A549 (cell line): Measurements from ENCODE around the gene CDC42BPG. TPM values are rescaled to one million over a fixed set of nuclear protein-coding genes. Genes with fewer than 3 reads are reported as not detected.
A peak's percentile ranks its signal among the peaks of the same experiment; 100 is the strongest.

ENCODE experiments used
- ATAC-seq, 2 experiments: fragments of 200-7000 bp in 1 of 2; fragments of >200 bp in 1 of 2; cut with Nextera tagmentation in 1 of 2; cut with Tn5 transposase in 1 of 2; 3 replicates each; pipeline versions ENCODE4 v1.8.0 to v1.9.1; 2018 to 2020; ENCODE audit warnings: mild to moderate bottlenecking in 1 of 2, moderate library complexity in 1 of 2
- CTCF ChIA-PET: fragments of 300-600 bp; sonication (Branson Sonifier 250); formaldehyde crosslinking; extraction: SDS; loops from one replicate; lab custom pipeline; 2021; ENCODE audit warnings: antibody characterized with exemption, inconsistent platforms; lab: Yijun Ruan, JAX
- POLR2A ChIA-PET: fragments of 350-600 bp; formaldehyde crosslinking; extraction: SDS; loops from one replicate; lab custom pipeline; 2021; ENCODE audit warnings: antibody characterized with exemption, inconsistent platforms; lab: Yijun Ruan, JAX
- DNase-seq, 2 experiments: peaks; one replicate each; pipeline versions ENCODE4 v3.0.0 to v3.0.0-alpha.2; 2011 to 2016; ENCODE audit warnings: low read depth in 1 of 2, low spot score in 1 of 2
- FAIRE-seq: peaks from 2 replicates; lab custom pipeline; 2011; peaks lifted over from hg19 to GRCh38; lab: Jason Lieb, UNC
- H3K27ac ChIP-seq, 2 experiments: fragments of >200 bp; sonication (Bioruptor Twin); formaldehyde crosslinking; 3 replicates each; pipeline ENCODE4 v1.5.1; 2016 to 2017
- H3K4me1 ChIP-seq: fragments of >200 bp; sonication (Bioruptor Twin); formaldehyde crosslinking; 3 replicates; pipeline ENCODE4 v1.6.1; 2016
- H3K4me2 ChIP-seq: fragments of >200 bp; sonication (Bioruptor Twin); formaldehyde crosslinking; 3 replicates; pipeline ENCODE4 v1.6.1; 2016
- H3K4me3 ChIP-seq: fragments of >200 bp; sonication (Bioruptor Twin); formaldehyde crosslinking; 3 replicates; pipeline ENCODE4 v1.5.1; 2016
- H3K9me3 ChIP-seq: fragments of >200 bp; sonication (Bioruptor Twin); formaldehyde crosslinking; 3 replicates; pipeline ENCODE4 v1.6.1; 2016
- CHD2 ChIP-seq: fragments of 150-350 bp; IDR thresholded peaks from 2 replicates; pipeline ENCODE4 v1.6.1; 2014; ENCODE audit warnings: low read length; ENCODE audit not compliant: partially characterized antibody
- E2F6 ChIP-seq: IDR thresholded peaks from 2 replicates; pipeline ENCODE4 v1.6.1; 2012; ENCODE audit warnings: low read depth, borderline replicate concordance
- EP300 ChIP-seq, 2 experiments: fragments of >200 bp; sonication (Bioruptor Twin); formaldehyde crosslinking; IDR thresholded peaks; 2 replicates in 1 of 2; 3 replicates in 1 of 2; pipeline ENCODE4 v1.6.1; 2016 to 2017
- FOXS1 ChIP-seq: fragments of 250-450 bp; sonication (Bioruptor Pico); IDR thresholded peaks from 2 replicates; pipeline ENCODE4 v1.5.0; 2020; ENCODE audit warnings: mild to moderate bottlenecking, moderate library complexity
- HEYL ChIP-seq: fragments of 250-450 bp; sonication (Bioruptor Pico); IDR thresholded peaks from 2 replicates; pipeline ENCODE4 v1.8.0; 2021; ENCODE audit warnings: mild to moderate bottlenecking, moderate library complexity
- HOXA7 ChIP-seq: fragments of 250-450 bp; sonication (Bioruptor Pico); IDR thresholded peaks from 2 replicates; pipeline ENCODE4 v1.5.0; 2020; ENCODE audit warnings: mild to moderate bottlenecking, moderate library complexity
- HOXB5 ChIP-seq: fragments of 250-450 bp; sonication (Bioruptor Pico); IDR thresholded peaks from 2 replicates; pipeline ENCODE4 v1.5.0; 2020; ENCODE audit warnings: mild to moderate bottlenecking, moderate library complexity
- NFE2L2 ChIP-seq: fragments of 150-350 bp; conservative IDR thresholded peaks from 2 replicates; pipeline ENCODE4 v1.6.1; 2014; ENCODE audit warnings: low read length
- POLR2AphosphoS2 ChIP-seq: conservative IDR thresholded peaks from 2 replicates; pipeline ENCODE4 v1.6.1; 2012; ENCODE audit warnings: low read length, improper control_type of control experiment, inconsistent platforms
- RARB ChIP-seq: fragments of 250-450 bp; sonication (Bioruptor Pico); IDR thresholded peaks from 2 replicates; pipeline ENCODE4 v1.8.0; 2021; ENCODE audit warnings: mild to moderate bottlenecking, moderate library complexity
- RNF2 ChIP-seq: fragments of 200-600 bp; sonication (generic); IDR thresholded peaks from 2 replicates; pipeline ENCODE4 v1.6.1; 2016; ENCODE audit warnings: low read depth, mild to moderate bottlenecking, antibody characterized with exemption, moderate library complexity, borderline replicate concordance
- ZNF302 ChIP-seq: fragments of 250-450 bp; sonication (Bioruptor Pico); IDR thresholded peaks from 2 replicates; pipeline ENCODE4 v1.9.0; 2021; ENCODE audit warnings: inconsistent platforms, mild to moderate bottlenecking, moderate library complexity
- WGBS: methylation state at CpG from one replicate; pipeline ENCODE4 v1.1.6; 2017; ENCODE audit errors: missing lambda C conversion rate; 5-methylcytosine and 5-hydroxymethylcytosine counted together
- polyA plus RNA-seq, 4 experiments: library from polyadenylated mRNA; depleted of rRNA in 3 of 4; stranded (reverse); fragments of >200 nt; fragmentation: RNase III in 1 of 4; extraction: RNeasy Plus Mini Kit Qiagen cat#74134 plus additional on column Dnase treatment in 1 of 4; gene quantifications; 2 replicates in 3 of 4; 3 replicates in 1 of 4; pipeline ENCODE4 v1.2.3, GENCODE V29; 2011 to 2017
- TF ChIP-seq, protein P1 (sequence below): fragments of 150-350 bp; IDR thresholded peaks from 2 replicates; pipeline ENCODE4 v1.6.1; 2014; ENCODE audit warnings: low read depth, mild to moderate bottlenecking, low read length

The CDC42BPG gene
- polyA plus RNA-seq, 2 of the 4 experiments (the other 2 are of a cell fraction), result 0.35 to 1.0 TPM

GRCh38 chr11:64814712-64815187 lies 29.7 kb downstream of the CDC42BPG start:
- ATAC-seq (no peak), DNase-seq (no peak), FAIRE-seq (no peak)
- 57% methylated on average over 7 of the region's 7 CpGs for WGBS
- ChIA-PET POLR2A (no interaction called here), CTCF (interaction anchor here (0.8 to 1.2 kb wide), 4 partner anchors 10 to 101 kb away, joined by 3 to 4 read pairs (median 3); no protein-coding TSS in a partner anchor)
- Histone ChIP-seq H3K4me1 (peaks cover 3% of the 10 kb centered on the region; the same call in 1 of the 3 replicates), H3K9me3 (no peaks in the 10 kb centered on the region), H3K27ac (no peak overlapping the region), H3K4me3 (no peak overlapping the region), H3K4me2 (no peak overlapping the region)
- TF ChIP-seq CHD2 (no peak), ZNF302 (CRISPR knock-in tag) (no peak), RNF2 (no peak), HEYL (CRISPR knock-in tag) (no peak), HOXB5 (CRISPR knock-in tag) (no peak)
- TF ChIP-seq, protein P1, sequence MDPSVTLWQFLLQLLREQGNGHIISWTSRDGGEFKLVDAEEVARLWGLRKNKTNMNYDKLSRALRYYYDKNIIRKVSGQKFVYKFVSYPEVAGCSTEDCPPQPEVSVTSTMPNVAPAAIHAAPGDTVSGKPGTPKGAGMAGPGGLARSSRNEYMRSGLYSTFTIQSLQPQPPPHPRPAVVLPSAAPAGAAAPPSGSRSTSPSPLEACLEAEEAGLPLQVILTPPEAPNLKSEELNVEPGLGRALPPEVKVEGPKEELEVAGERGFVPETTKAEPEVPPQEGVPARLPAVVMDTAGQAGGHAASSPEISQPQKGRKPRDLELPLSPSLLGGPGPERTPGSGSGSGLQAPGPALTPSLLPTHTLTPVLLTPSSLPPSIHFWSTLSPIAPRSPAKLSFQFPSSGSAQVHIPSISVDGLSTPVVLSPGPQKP, result no peak

- POLR2A ChIA-PET, result no interaction called here
- Histone ChIP-seq H3K4me3 (no peak overlapping the region), H3K4me1 (peaks cover 9% of the 10 kb centered on the region; the same call in 2 of the 3 replicates), H3K9me3 (no peaks in the 10 kb centered on the region), H3K4me2 (no peak overlapping the region), H3K27ac (no peak overlapping the region)
- TF ChIP-seq FOXS1 (CRISPR knock-in tag), result no peak
- TF ChIP-seq NFE2L2, result no peak
- no peak for TF ChIP-seq ZNF302 (CRISPR knock-in tag)
- no peak for TF ChIP-seq HOXA7 (CRISPR knock-in tag)
- TF ChIP-seq POLR2AphosphoS2, result no peak
- TF ChIP-seq EP300 (IDR thresholded peaks at IDR 0.05), result no peak
- TF ChIP-seq RARB (CRISPR knock-in tag), result no peak
- TF ChIP-seq, protein P1, result no peak
- DNase-seq (no peak), ATAC-seq (no peak), FAIRE-seq (no peak)
- 76% methylated on average over 5 of the region's 5 CpGs for WGBS
- CTCF ChIA-PET, result interaction anchor here (0.6 to 1.5 kb wide), 4 partner anchors 11 to 1089 kb away, joined by 3 to 5 read pairs (median 4); no protein-coding TSS in a partner anchor
These were observed 30.6 kb downstream of the CDC42BPG start for GRCh38 chr11:64813826-64814225.

- 27% methylated on average over 17 of the region's 17 CpGs for WGBS
- Histone ChIP-seq H3K27ac (peak overlapping the region; percentile 57 to 93), H3K4me1 (peaks cover 9% of the 10 kb centered on the region; the same call in 2 of the 3 replicates), H3K4me3 (peak overlapping the region; percentile 92), H3K9me3 (no peaks in the 10 kb centered on the region), H3K4me2 (peak overlapping the region; percentile 98)
- DNase-seq, result no peak
- no peak for FAIRE-seq
- 0 out of 2 replicates have a peak, but pooled peaks have one; percentile 25 for TF ChIP-seq E2F6
- no peak for TF ChIP-seq RNF2
- POLR2A ChIA-PET, result interaction anchor here (1.3 kb wide), 1 partner anchor 32 kb away, joined by 9 read pairs; no protein-coding TSS in a partner anchor
- peak; percentile 51 to 58 for ATAC-seq
- CTCF ChIA-PET, result interaction anchor here (0.7 to 3.9 kb wide), 12 partner anchors 11 to 122 kb away, joined by 3 to 26 read pairs (median 3); partner anchors contain the start of gene CDC42BPG
These were observed 33.6 kb downstream of the CDC42BPG start for GRCh38 chr11:64810891-64811272.
